GM18909 (cell line): ENCODE results near the gene EVL.
A peak's percentile ranks its signal among the peaks of the same experiment; 100 is the strongest.

Experiments used
- ATAC-seq: cut with Tn5 transposase; IDR thresholded peaks from one replicate; pipeline ENCODE4 v1.9.1; 2021; ENCODE audit warnings: mild to moderate bottlenecking; ENCODE audit not compliant: unreplicated experiment, poor library complexity

The EVL gene

GRCh38 chr14:100106250-100107112 lies 41.3 kb downstream of the EVL start:
- ATAC-seq = no peak

GRCh38 chr14:100107236-100107635 lies 42.0 kb downstream of the EVL start:
- ATAC-seq = no peak

GRCh38 chr14:100108042-100108825 lies 43.0 kb downstream of the EVL start:
- peak; percentile 77 for ATAC-seq

GRCh38 chr14:100108840-100109593 lies 43.8 kb downstream of the EVL start:
- no peak for ATAC-seq

- no peak for ATAC-seq
Observed at GRCh38 chr14:100109594-100109955, 44.4 kb downstream of the EVL start.

- no peak for ATAC-seq
Observed at GRCh38 chr14:100110816-100111215, 45.6 kb downstream of the EVL start.

GRCh38 chr14:100111931-100112704 lies 46.9 kb downstream of the EVL start:
- ATAC-seq = no peak

- no peak for ATAC-seq
Observed at GRCh38 chr14:100114109-100114765, 49.0 kb downstream of the EVL start.

- no peak for ATAC-seq
Observed at GRCh38 chr14:100115236-100115635, 50.0 kb downstream of the EVL start.

GRCh38 chr14:100115726-100116125 lies 50.5 kb downstream of the EVL start:
- ATAC-seq = no peak

GRCh38 chr14:100116134-100116533 lies 50.9 kb downstream of the EVL start:
- ATAC-seq = no peak

- no peak for ATAC-seq
Observed at GRCh38 chr14:100117026-100117425, 51.8 kb downstream of the EVL start.

- no peak for ATAC-seq
Observed at GRCh38 chr14:100117633-100118395, 52.6 kb downstream of the EVL start.

- no peak for ATAC-seq
Observed at GRCh38 chr14:100118396-100119011, 53.3 kb downstream of the EVL start.

- ATAC-seq = no peak
Observed at GRCh38 chr14:100119251-100119650, 54.0 kb downstream of the EVL start.

GRCh38 chr14:100120522-100121269 lies 55.5 kb downstream of the EVL start:
- no peak for ATAC-seq

- ATAC-seq = no peak
Observed at GRCh38 chr14:100121643-100122480, 56.6 kb downstream of the EVL start.
